Measurements from ENCODE around the gene OR51B4. TPM values are rescaled to one million over a fixed set of nuclear protein-coding genes. Genes with fewer than 3 reads are reported as not detected.
"Not testable (repeated sequence)": the region's sequence is repeated elsewhere in the genome, so short reads cannot be mapped to it uniquely, and the experiment has no call there.

OR51B4 gene, protein sequence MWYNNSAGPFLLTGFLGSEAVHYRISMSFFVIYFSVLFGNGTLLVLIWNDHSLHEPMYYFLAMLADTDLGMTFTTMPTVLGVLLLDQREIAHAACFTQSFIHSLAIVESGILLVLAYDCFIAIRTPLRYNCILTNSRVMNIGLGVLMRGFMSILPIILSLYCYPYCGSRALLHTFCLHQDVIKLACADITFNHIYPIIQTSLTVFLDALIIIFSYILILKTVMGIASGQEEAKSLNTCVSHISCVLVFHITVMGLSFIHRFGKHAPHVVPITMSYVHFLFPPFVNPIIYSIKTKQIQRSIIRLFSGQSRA
- total RNA-seq = not detected in 2 replicates

DNA sequence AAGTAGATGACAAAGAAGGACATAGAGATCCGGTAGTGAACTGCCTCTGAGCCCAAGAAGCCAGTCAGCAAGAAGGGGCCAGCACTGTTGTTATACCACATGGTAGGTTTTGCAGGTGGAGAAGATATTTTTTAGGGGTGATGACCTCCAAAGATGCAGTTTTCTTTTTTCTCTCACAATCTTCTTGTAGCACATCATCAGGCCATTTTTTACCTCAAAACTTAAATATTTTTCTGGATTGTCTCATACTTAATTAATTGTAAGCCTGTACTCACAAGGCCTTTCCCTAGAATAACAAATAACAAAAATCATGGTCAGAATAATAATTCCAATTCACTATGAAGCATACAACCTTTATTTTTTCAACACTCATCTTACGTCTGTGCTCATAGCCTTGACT, at the start of gene OR51B4:
TSS of gene OR51B4 (minus strand) at position 101 of the 400 bp plus-strand sequence. CDS start at position 101, 0 bp downstream.
- no peaks in the 10 kb centered on the region for H3K9me3 Mint-ChIP-seq
- H3K27ac Mint-ChIP-seq = no peak within 1 kb of the TSS
- no peaks in the 10 kb centered on the region for H3K4me1 Mint-ChIP-seq
- no peak within 1 kb of the TSS for H3K4me3 Mint-ChIP-seq
- intact Hi-C loops (cut with micrococcal nuclease) = no loop called here
- DNase-seq = no peak
- H3K36me3 Mint-ChIP-seq (ENCODE audit: low read depth) = no peaks in the 10 kb centered on the region
- peaks cover 3% of the 10 kb centered on the region for H3K27me3 Mint-ChIP-seq

DNA sequence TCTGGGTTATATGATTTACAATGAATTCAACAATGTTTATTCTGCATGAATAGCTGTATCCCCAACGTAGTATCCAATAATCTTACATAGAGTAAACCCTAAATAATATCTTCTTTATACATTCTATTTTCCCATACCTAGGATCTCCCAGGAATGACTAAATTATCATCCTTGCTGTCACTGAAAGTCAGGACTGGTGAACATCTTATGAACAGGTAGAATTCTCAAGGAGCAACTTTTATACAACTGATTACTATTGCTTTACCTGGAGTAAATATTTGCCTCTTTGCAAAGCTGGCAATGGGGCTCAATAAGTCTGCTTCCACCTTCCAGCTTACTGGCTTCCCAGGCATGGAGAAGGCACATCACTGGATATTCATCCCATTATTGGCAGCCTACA, 49.5 kb upstream of the OR51B4 start, which contains the start of gene OR51B6:
TSS of gene OR51B6 (plus strand) at position 301 of the 400 bp plus-strand sequence. CDS start at position 301, 0 bp downstream.
- DNase-seq = no peak
- Mint-ChIP-seq H3K4me3 (no peak within 1 kb of the TSS), H3K36me3 (ENCODE audit: low read depth) (no peaks in the 10 kb centered on the region), H3K4me1 (no peaks in the 10 kb centered on the region), H3K9me3 (no peaks in the 10 kb centered on the region), H3K27ac (no peak within 1 kb of the TSS), H3K27me3 (peaks cover 2% of the 10 kb centered on the region)
- intact Hi-C loops (cut with micrococcal nuclease) = no loop called here

GRCh38 chr11:5349550-5349949, 47.8 kb upstream of the OR51B4 start:
- Mint-ChIP-seq H3K27me3 (peaks cover 2% of the 10 kb centered on the region), H3K9me3 (no peaks in the 10 kb centered on the region), H3K4me3 (no peak overlapping the region), H3K36me3 (ENCODE audit: low read depth) (no peaks in the 10 kb centered on the region), H3K4me1 (no peaks in the 10 kb centered on the region), H3K27ac (no peak overlapping the region)
- intact Hi-C loops (cut with micrococcal nuclease) = no loop called here
- no peak for DNase-seq

GRCh38 chr11:5348551-5349194, 46.9 kb upstream of the OR51B4 start:
- Mint-ChIP-seq H3K27ac (no peak overlapping the region), H3K9me3 (no peaks in the 10 kb centered on the region), H3K36me3 (ENCODE audit: low read depth) (no peaks in the 10 kb centered on the region), H3K27me3 (peaks cover 2% of the 10 kb centered on the region), H3K4me1 (no peaks in the 10 kb centered on the region), H3K4me3 (no peak overlapping the region)
- no peak for DNase-seq
- intact Hi-C loops (cut with micrococcal nuclease) = no loop called here

GRCh38 chr11:5345831-5346230, 44.1 kb upstream of the OR51B4 start:
- H3K27me3 Mint-ChIP-seq = peaks cover 2% of the 10 kb centered on the region
- no peak overlapping the region for H3K4me3 Mint-ChIP-seq
- H3K4me1 Mint-ChIP-seq = no peaks in the 10 kb centered on the region
- H3K36me3 Mint-ChIP-seq (ENCODE audit: low read depth) = no peaks in the 10 kb centered on the region
- intact Hi-C loops (cut with micrococcal nuclease) = no loop called here
- H3K9me3 Mint-ChIP-seq = no peaks in the 10 kb centered on the region
- no peak overlapping the region for H3K27ac Mint-ChIP-seq
- DNase-seq = no peak

GRCh38 chr11:5343474-5344335, 42.0 kb upstream of the OR51B4 start, which contains the start of gene OR51B5:
Gene OR51B5 (minus strand): TSS chr11:5343524. CDS start chr11:5343524, 0 bp downstream.
- intact Hi-C loops (cut with micrococcal nuclease) = no loop called here
- H3K4me1 Mint-ChIP-seq = no peaks in the 10 kb centered on the region

GRCh38 chr11:5339771-5340322, 38.1 kb upstream of the OR51B4 start:
- intact Hi-C loops (cut with micrococcal nuclease) = no loop called here
- Mint-ChIP-seq H3K9me3 (no peaks in the 10 kb centered on the region), H3K36me3 (ENCODE audit: low read depth) (no peaks in the 10 kb centered on the region), H3K27ac (no peak overlapping the region), H3K4me1 (no peaks in the 10 kb centered on the region), H3K27me3 (no peaks in the 10 kb centered on the region), H3K4me3 (no peak overlapping the region)
- no peak for DNase-seq

More at GRCh38 chr11:5343474-5344335, 42.0 kb upstream of the OR51B4 start, which contains the start of gene OR51B5:
- Mint-ChIP-seq H3K27me3 (peaks cover 2% of the 10 kb centered on the region), H3K9me3 (no peaks in the 10 kb centered on the region), H3K27ac (no peak within 1 kb of the TSS), H3K36me3 (ENCODE audit: low read depth) (no peaks in the 10 kb centered on the region), H3K4me3 (no peak within 1 kb of the TSS)
- DNase-seq = no peak

- H3K4me3 Mint-ChIP-seq; H3K27ac Mint-ChIP-seq; H3K4me1 Mint-ChIP-seq; H3K27me3 Mint-ChIP-seq; DNase-seq; intact Hi-C loops (cut with micrococcal nuclease); H3K36me3 Mint-ChIP-seq (ENCODE audit: low read depth); H3K9me3 Mint-ChIP-seq: not testable (repeated sequence)
Observed at GRCh38 chr11:5337253-5337652, 35.5 kb upstream of the OR51B4 start.

DNA sequence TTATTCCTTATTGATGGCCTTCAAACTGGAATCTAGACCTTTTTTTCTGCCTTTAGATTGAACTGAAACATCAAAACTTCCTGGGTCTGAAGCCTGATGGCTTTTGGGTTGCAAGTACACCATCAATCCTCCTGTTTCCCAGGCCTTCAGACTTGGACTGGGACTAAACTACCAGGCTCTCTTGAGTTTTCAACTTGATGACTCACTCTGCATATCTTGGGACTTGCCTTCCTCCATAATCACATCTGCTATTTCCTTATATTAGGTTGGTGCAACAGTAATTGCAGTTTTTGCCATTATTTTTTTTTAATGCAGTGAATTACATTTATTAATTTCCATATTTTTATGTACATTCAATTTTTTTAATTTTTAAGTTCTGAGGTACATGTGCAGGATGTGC, 34.6 kb upstream of the OR51B4 start:
- H3K4me3 Mint-ChIP-seq = no peak overlapping the region
- H3K36me3 Mint-ChIP-seq (ENCODE audit: low read depth) = no peaks in the 10 kb centered on the region
- DNase-seq = no peak
- intact Hi-C loops (cut with micrococcal nuclease) = no loop called here
- H3K27ac Mint-ChIP-seq = no peak overlapping the region
- no peaks in the 10 kb centered on the region for H3K4me1 Mint-ChIP-seq
- H3K9me3 Mint-ChIP-seq = no peaks in the 10 kb centered on the region
- H3K27me3 Mint-ChIP-seq = no peaks in the 10 kb centered on the region

DNA sequence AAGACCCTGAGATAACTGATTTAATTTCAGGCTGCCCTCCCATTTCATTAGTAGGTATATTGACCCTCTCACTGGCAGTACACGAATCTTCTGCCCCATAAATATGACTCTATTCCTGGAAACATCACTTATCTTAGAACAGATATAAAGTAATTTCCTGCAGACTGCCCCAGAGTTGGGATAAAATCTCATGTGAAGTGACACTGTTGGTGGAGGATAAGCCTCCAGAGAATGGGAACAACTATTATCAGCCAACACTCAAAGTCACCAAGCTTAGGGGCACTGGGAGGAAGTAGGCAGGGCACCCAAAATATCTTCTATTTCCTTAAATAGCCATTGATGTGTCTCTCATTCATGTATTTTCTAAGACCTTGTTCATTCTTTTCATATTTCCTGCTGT, 33.4 kb upstream of the OR51B4 start:
- no peaks in the 10 kb centered on the region for H3K27me3 Mint-ChIP-seq
- intact Hi-C loops (cut with micrococcal nuclease) = no loop called here
- H3K36me3 Mint-ChIP-seq (ENCODE audit: low read depth) = no peaks in the 10 kb centered on the region
- H3K4me3 Mint-ChIP-seq = no peak overlapping the region
- no peaks in the 10 kb centered on the region for H3K9me3 Mint-ChIP-seq
- DNase-seq = no peak
- no peaks in the 10 kb centered on the region for H3K4me1 Mint-ChIP-seq
- H3K27ac Mint-ChIP-seq = no peak overlapping the region

- Mint-ChIP-seq H3K27ac (no peak within 1 kb of the TSS), H3K27me3 (no peaks in the 10 kb centered on the region), H3K4me3 (no peak within 1 kb of the TSS), H3K9me3 (no peaks in the 10 kb centered on the region), H3K4me1 (no peaks in the 10 kb centered on the region), H3K36me3 (ENCODE audit: low read depth) (no peaks in the 10 kb centered on the region)
- no peak for DNase-seq
- intact Hi-C loops (cut with micrococcal nuclease) = no loop called here
Observed at GRCh38 chr11:5324197-5324596, 22.5 kb upstream of the OR51B4 start, which contains the start of gene OR51B2. Gene OR51B2 (minus strand): TSS chr11:5324297. CDS start chr11:5324297, 0 bp downstream.

- no peaks in the 10 kb centered on the region for H3K4me1 Mint-ChIP-seq
- H3K4me3 Mint-ChIP-seq = no peak overlapping the region
- DNase-seq = no peak
- no peaks in the 10 kb centered on the region for H3K27me3 Mint-ChIP-seq
- no peaks in the 10 kb centered on the region for H3K36me3 Mint-ChIP-seq (ENCODE audit: low read depth)
- no peaks in the 10 kb centered on the region for H3K9me3 Mint-ChIP-seq
- no peak overlapping the region for H3K27ac Mint-ChIP-seq
- intact Hi-C loops (cut with micrococcal nuclease) = no loop called here
Observed at GRCh38 chr11:5317292-5317691, 15.5 kb upstream of the OR51B4 start.

DNA sequence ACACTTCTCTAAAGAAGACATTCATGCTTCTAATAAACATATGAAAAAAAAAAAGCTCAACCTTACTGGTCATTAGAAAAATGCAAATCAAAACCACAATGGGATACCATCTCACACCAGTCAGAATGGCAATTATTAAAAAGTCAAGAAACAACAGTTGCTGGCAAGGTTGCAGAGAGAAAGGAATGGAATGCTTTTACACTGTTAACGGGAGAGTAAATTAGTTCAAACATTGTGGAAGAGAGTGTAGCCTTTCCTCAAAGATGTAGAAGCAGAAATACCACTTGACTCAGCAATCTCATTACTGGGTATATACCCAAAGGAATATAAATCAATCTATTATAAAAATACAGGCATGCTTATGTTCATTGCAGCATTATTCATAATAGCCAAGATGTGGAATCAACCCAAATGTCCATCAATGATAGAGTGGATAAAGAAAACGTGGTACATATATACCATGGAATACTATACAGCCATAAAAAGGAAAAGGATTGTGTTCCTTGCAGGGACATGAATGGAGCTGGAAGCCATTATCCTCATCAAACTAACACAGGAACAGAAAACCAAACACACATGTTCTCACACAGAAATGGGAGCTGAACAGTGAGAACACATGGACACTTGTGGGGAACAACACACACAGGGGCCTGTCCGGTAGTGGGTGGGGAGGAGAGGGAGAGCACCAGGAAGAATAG, 11.7 kb upstream of the OR51B4 start:
- H3K36me3 Mint-ChIP-seq (ENCODE audit: low read depth); H3K4me3 Mint-ChIP-seq; H3K4me1 Mint-ChIP-seq; H3K27me3 Mint-ChIP-seq; intact Hi-C loops (cut with micrococcal nuclease); H3K9me3 Mint-ChIP-seq; H3K27ac Mint-ChIP-seq; DNase-seq: not testable (repeated sequence)
